HepG2 (cell line): ENCODE results near the gene PTGR3. TPM values are rescaled to one million over a fixed set of nuclear protein-coding genes. Genes with fewer than 3 reads are reported as not detected.

Experiments used
- ATF1 ChIP-seq: IDR thresholded peaks from 2 replicates; pipeline ENCODE4 v1.6.1; 2016; ENCODE audit warnings: mild to moderate bottlenecking, control low read depth
- CEBPG ChIP-seq: IDR thresholded peaks from 2 replicates; pipeline ENCODE4 v1.6.1; 2016
- FOXA3 ChIP-seq: IDR thresholded peaks from 2 replicates; pipeline ENCODE4 v1.6.1; 2016; ENCODE audit warnings: missing genetic modification reagents, missing compliant biosample characterization
- GATA4 ChIP-seq: sonication (generic); IDR thresholded peaks from 2 replicates; pipeline ENCODE4 v1.6.1; 2016; ENCODE audit warnings: antibody characterized with exemption, low read depth, borderline replicate concordance
- GATAD1 ChIP-seq: IDR thresholded peaks from 2 replicates; pipeline ENCODE4 v1.6.1; 2016; ENCODE audit warnings: missing genetic modification reagents, missing compliant biosample characterization
- IRF2 ChIP-seq: IDR thresholded peaks from 2 replicates; pipeline ENCODE4 v1.6.1; 2018; ENCODE audit warnings: missing genetic modification reagents, missing compliant biosample characterization
- MTF1 ChIP-seq: sonication (generic); formaldehyde crosslinking; IDR thresholded peaks from 2 replicates; pipeline ENCODE4 v1.5.0; 2020; ENCODE audit warnings: missing genetic modification reagents
- MTF2 ChIP-seq: sonication (generic); formaldehyde crosslinking; IDR thresholded peaks from 2 replicates; pipeline ENCODE4 v1.5.0; 2020; ENCODE audit warnings: missing genetic modification reagents, borderline replicate concordance
- MXD1 ChIP-seq: sonication (generic); formaldehyde crosslinking; IDR thresholded peaks from 2 replicates; pipeline ENCODE4 v1.4.0; 2020; ENCODE audit warnings: mild to moderate bottlenecking, missing genetic modification reagents
- TAF1 ChIP-seq: sonication (generic); formaldehyde crosslinking; IDR thresholded peaks from 2 replicates; pipeline ENCODE4 v1.4.0; 2020; ENCODE audit warnings: missing genetic modification reagents
- ZFP62 ChIP-seq: sonication (generic); formaldehyde crosslinking; IDR thresholded peaks from 2 replicates; pipeline ENCODE4 v1.4.0; 2020; ENCODE audit warnings: missing genetic modification reagents
- ZFX ChIP-seq: sonication (generic); formaldehyde crosslinking; IDR thresholded peaks from 2 replicates; pipeline ENCODE4 v1.4.0; 2020; ENCODE audit warnings: mild to moderate bottlenecking, low read depth, missing genetic modification reagents, moderate library complexity
- ZNF263 ChIP-seq: sonication (generic); formaldehyde crosslinking; IDR thresholded peaks from 2 replicates; pipeline ENCODE4 v1.4.0; 2020; ENCODE audit warnings: missing genetic modification reagents
- ZNF274 ChIP-seq: sonication (generic); formaldehyde crosslinking; IDR thresholded peaks from 2 replicates; pipeline ENCODE4 v1.5.1; 2020; ENCODE audit warnings: mild to moderate bottlenecking, missing genetic modification reagents
- ZNF331 ChIP-seq: sonication (generic); formaldehyde crosslinking; IDR thresholded peaks from 2 replicates; pipeline ENCODE4 v1.4.0; 2020; ENCODE audit warnings: missing genetic modification reagents
- ZNF383 ChIP-seq: sonication (generic); formaldehyde crosslinking; IDR thresholded peaks from 2 replicates; pipeline ENCODE4 v1.4.0; 2020; ENCODE audit warnings: missing genetic modification reagents, mild to moderate bottlenecking, borderline replicate concordance
- ZNF549 ChIP-seq: sonication (generic); formaldehyde crosslinking; IDR thresholded peaks from 2 replicates; pipeline ENCODE4 v1.5.0; 2020; ENCODE audit warnings: missing genetic modification reagents
- ZNF724P ChIP-seq: sonication (generic); formaldehyde crosslinking; IDR thresholded peaks from 2 replicates; pipeline ENCODE4 v1.8.0; 2022; ENCODE audit warnings: missing genetic modification reagents, borderline replicate concordance
- ZNF841 ChIP-seq: sonication (generic); formaldehyde crosslinking; IDR thresholded peaks from 2 replicates; pipeline ENCODE4 v1.8.1; 2023; ENCODE audit warnings: missing genetic modification reagents, borderline replicate concordance
- polyA plus RNA-seq, 8 experiments: library from polyadenylated mRNA; depleted of rRNA in 3 of 8; stranded (reverse) in 7 of 8; unstranded in 1 of 8; fragments of >200 nt; fragmentation: Illumina TruSeq in 4 of 8; extraction: Trizol in 4 of 8; gene quantifications; 2 replicates each; pipeline versions ENCODE4 v1.2.1 to v1.2.3, GENCODE V29; 2011 to 2016; ENCODE audit warnings: low read depth in 4 of 8, missing spikeins in 1 of 8, mixed read lengths in 1 of 8; ENCODE audit not compliant: insufficient read depth in 1 of 8
- total RNA-seq, 5 experiments: library from RNA; depleted of rRNA; stranded (reverse); fragments of >200 nt; fragmentation: Illumina TruSeq; extraction: Trizol; gene quantifications; 2 replicates each; pipeline ENCODE4 v1.2.3, GENCODE V29; 2016; ENCODE audit warnings: low read depth in 1 of 5
- TF ChIP-seq, protein P1 (sequence below): sonication (generic); formaldehyde crosslinking; IDR thresholded peaks from 2 replicates; pipeline ENCODE4 v1.4.0; 2020; ENCODE audit warnings: missing genetic modification reagents
- TF ChIP-seq, protein P2 (sequence below): sonication (generic); formaldehyde crosslinking; conservative IDR thresholded peaks from 2 replicates; pipeline ENCODE4 v1.4.0; 2020; ENCODE audit warnings: mild to moderate bottlenecking, missing genetic modification reagents, moderate library complexity
- TF ChIP-seq, protein P3 (sequence below): sonication (generic); formaldehyde crosslinking; IDR thresholded peaks from 2 replicates; pipeline ENCODE4 v1.9.0; 2022; ENCODE audit warnings: low read depth, missing genetic modification reagents

PTGR3 gene
- total and polyA plus RNA-seq, 2 of the 13 experiments (the other 11 are each of a cell fraction or from before 2014, with no cell fraction given) = 11.5 to 25.3 TPM

DNA sequence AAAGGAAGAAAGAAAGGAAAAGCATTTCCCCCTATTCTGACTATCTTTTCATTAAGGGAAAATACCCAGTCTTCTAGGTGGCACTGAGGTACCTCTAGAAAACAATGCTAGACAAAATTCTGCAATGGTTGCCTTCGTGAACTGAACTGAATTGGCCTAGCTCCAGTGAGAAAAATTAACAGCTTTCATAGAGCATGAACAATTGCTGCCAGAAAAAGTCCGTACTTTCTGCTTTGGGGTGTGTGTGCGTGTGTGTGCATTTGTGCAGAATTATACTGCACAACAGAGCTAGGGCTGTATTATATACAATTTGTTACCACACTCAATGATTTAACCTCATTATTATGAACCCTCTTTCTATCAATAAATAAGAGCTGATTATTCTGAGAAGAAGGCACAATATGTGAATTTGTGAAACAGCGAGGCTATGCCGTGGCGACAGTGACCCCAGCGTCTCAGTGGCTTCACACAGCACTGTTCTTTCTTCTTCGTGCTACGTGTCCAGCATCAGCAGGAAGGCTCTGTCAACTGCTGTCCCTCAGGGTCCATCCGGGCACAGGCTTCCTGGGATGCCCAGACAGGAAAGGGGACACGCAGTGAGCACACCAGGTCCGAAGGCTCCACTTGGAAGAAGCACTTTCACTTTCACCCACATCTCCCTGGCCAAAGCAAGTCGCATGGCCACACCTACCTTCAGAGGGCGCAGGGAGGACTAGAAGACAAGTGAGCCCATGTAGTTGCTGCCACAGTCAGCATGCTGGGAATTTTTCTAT lies 47.5 kb downstream of the PTGR3 start (continued):
- no peak for TF ChIP-seq ZNF724P (CRISPR knock-in tag)
- TF ChIP-seq ZFX (CRISPR knock-in tag) = peak; percentile 40
- peak; percentile 43; the same call in 1 of the 2 replicates for TF ChIP-seq GATAD1 (CRISPR knock-in tag)
- TF ChIP-seq MXD1 (CRISPR knock-in tag) = no peak
- no peak for TF ChIP-seq ZNF274 (CRISPR knock-in tag)
- 0 out of 2 replicates have a peak, but pooled peaks have one; percentile 39 for TF ChIP-seq ZNF331 (CRISPR knock-in tag)
- TF ChIP-seq ZNF263 (CRISPR knock-in tag) = peak; percentile 63
- peak; percentile 34; the same call in 1 of the 2 replicates for TF ChIP-seq TAF1 (CRISPR knock-in tag)
- peak; percentile 99 for TF ChIP-seq IRF2 (CRISPR knock-in tag)
- TF ChIP-seq, protein P1, sequence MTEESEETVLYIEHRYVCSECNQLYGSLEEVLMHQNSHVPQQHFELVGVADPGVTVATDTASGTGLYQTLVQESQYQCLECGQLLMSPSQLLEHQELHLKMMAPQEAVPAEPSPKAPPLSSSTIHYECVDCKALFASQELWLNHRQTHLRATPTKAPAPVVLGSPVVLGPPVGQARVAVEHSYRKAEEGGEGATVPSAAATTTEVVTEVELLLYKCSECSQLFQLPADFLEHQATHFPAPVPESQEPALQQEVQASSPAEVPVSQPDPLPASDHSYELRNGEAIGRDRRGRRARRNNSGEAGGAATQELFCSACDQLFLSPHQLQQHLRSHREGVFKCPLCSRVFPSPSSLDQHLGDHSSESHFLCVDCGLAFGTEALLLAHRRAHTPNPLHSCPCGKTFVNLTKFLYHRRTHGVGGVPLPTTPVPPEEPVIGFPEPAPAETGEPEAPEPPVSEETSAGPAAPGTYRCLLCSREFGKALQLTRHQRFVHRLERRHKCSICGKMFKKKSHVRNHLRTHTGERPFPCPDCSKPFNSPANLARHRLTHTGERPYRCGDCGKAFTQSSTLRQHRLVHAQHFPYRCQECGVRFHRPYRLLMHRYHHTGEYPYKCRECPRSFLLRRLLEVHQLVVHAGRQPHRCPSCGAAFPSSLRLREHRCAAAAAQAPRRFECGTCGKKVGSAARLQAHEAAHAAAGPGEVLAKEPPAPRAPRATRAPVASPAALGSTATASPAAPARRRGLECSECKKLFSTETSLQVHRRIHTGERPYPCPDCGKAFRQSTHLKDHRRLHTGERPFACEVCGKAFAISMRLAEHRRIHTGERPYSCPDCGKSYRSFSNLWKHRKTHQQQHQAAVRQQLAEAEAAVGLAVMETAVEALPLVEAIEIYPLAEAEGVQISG (CRISPR knock-in tag) = no peak
- TF ChIP-seq GATA4 = no peak
- TF ChIP-seq FOXA3 (CRISPR knock-in tag) = 0 out of 2 replicates have a peak, but pooled peaks have one; percentile 31
- TF ChIP-seq ZNF841 = no peak
- no peak for TF ChIP-seq ZNF383 (CRISPR knock-in tag)
- TF ChIP-seq ATF1 (CRISPR knock-in tag) = no peak
- TF ChIP-seq CEBPG (CRISPR knock-in tag) = no peak
- TF ChIP-seq, protein P2, sequence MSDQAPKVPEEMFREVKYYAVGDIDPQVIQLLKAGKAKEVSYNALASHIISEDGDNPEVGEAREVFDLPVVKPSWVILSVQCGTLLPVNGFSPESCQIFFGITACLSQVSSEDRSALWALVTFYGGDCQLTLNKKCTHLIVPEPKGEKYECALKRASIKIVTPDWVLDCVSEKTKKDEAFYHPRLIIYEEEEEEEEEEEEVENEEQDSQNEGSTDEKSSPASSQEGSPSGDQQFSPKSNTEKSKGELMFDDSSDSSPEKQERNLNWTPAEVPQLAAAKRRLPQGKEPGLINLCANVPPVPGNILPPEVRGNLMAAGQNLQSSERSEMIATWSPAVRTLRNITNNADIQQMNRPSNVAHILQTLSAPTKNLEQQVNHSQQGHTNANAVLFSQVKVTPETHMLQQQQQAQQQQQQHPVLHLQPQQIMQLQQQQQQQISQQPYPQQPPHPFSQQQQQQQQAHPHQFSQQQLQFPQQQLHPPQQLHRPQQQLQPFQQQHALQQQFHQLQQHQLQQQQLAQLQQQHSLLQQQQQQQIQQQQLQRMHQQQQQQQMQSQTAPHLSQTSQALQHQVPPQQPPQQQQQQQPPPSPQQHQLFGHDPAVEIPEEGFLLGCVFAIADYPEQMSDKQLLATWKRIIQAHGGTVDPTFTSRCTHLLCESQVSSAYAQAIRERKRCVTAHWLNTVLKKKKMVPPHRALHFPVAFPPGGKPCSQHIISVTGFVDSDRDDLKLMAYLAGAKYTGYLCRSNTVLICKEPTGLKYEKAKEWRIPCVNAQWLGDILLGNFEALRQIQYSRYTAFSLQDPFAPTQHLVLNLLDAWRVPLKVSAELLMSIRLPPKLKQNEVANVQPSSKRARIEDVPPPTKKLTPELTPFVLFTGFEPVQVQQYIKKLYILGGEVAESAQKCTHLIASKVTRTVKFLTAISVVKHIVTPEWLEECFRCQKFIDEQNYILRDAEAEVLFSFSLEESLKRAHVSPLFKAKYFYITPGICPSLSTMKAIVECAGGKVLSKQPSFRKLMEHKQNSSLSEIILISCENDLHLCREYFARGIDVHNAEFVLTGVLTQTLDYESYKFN (CRISPR knock-in tag) = 0 out of 2 replicates have a peak, but pooled peaks have one; percentile 14
- no peak for TF ChIP-seq ZFP62 (CRISPR knock-in tag)
- no peak for TF ChIP-seq MTF2 (CRISPR knock-in tag)
- TF ChIP-seq MTF1 = no peak
- TF ChIP-seq, protein P3, sequence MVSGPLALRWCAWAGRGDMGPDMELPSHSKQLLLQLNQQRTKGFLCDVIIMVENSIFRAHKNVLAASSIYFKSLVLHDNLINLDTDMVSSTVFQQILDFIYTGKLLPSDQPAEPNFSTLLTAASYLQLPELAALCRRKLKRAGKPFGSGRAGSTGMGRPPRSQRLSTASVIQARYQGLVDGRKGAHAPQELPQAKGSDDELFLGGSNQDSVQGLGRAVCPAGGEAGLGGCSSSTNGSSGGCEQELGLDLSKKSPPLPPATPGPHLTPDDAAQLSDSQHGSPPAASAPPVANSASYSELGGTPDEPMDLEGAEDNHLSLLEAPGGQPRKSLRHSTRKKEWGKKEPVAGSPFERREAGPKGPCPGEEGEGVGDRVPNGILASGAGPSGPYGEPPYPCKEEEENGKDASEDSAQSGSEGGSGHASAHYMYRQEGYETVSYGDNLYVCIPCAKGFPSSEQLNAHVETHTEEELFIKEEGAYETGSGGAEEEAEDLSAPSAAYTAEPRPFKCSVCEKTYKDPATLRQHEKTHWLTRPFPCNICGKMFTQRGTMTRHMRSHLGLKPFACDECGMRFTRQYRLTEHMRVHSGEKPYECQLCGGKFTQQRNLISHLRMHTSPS (CRISPR knock-in tag) = no peak
- no peak for TF ChIP-seq ZNF549 (CRISPR knock-in tag)
